ENCODE data around the gene IDUA.
"Not testable (repeated sequence)": the region's sequence is repeated elsewhere in the genome, so short reads cannot be mapped to it uniquely, and the experiment has no call there.

IDUA gene

DNA sequence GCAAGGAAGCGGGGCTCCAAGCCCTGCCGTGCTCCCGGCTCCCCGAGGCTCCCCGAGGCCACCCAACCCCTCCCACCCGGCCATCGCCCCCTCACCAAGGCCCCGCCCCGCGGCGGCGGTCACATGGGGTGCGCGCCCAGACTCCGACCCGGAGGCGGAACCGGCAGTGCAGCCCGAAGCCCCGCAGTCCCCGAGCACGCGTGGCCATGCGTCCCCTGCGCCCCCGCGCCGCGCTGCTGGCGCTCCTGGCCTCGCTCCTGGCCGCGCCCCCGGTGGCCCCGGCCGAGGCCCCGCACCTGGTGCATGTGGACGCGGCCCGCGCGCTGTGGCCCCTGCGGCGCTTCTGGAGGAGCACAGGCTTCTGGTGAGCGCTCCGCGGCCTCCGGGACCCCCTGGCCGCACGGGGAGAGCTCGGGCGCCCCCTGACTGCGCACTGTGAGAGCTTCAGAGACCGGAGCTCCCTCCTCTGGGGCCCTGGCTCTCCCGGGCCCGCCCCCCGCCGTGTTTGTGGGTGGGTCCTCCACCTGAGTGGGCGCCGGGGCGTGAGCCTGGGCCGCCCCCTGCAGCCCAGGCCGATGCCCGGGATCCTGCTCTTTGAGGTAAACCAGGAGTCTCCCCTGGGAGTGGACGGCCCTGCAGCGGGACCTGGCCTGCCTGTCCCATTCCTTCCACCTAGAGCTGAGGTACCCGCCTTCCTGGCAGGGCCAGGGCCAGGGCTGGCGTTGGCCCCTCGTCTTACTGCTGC is at the start of gene IDUA:
Gene IDUA, plus strand, starts transcription at position 166 of the 745 bp plus-strand sequence. Its CDS starts 41 bp downstream, at position 207.
- DNase-seq (ENCODE audit: low read depth) = peak; percentile 80

DNA sequence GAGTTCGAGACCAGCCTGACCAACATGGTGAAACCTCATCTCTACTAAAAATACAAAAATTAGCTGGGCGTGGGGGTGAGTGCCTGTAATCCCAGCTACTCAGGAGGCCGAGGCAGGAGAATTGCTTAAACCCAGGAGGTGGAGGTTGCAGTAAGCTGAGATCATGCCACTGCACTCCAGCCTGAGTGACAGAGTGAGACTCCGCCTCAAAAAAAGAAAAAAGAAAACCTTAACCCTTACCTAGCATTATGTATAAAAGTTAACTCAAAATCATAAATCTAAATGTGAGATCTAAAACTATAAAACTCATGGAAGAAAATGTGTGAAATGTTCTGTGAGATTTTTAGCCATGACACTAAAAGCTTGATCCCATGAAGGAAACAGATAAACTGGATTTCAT is 47.3 kb upstream of the IDUA start:
- not testable (repeated sequence) for DNase-seq (ENCODE audit: low read depth)

DNA sequence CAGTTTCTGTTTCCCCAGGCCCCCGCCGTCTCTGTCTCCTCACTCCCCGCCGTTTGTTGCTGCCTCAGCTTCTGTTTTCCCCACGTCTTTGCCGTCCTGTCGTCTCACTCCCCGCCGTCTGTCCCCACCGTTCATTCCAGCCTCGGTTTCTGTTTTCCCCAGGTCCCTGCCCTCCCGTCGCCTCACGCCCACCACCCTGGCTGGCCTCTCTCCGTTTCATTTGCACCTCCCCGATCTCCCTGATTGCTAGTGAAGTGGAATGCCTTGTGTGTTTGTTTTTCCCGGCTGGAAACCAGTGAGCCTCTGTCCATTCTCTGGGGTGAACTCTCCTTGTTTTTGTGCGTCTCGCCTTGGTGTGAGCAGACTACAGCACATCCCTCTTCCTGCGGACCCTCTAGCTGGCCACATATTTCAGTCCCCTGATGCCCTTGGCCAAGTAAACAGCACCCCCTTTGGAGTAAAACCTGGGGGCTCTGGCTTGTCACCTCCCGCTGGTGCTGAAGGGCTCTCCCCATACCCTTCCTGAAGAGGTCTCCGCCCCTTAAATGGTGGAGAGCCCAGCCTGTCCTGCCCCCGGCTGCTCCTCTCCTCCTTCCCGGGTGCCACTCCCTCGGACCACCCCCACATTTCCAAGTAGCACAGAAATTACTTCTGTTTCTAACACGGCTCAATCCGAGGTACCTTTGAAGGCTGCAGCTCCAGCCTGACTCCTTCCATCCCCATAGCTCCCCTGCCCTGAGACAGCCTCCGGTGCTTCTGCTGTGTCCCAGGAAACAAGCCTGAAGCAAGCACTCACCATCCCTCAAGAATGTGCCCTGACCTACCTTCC is 41.4 kb upstream of the IDUA start:
- no peak for DNase-seq (ENCODE audit: low read depth)

DNA sequence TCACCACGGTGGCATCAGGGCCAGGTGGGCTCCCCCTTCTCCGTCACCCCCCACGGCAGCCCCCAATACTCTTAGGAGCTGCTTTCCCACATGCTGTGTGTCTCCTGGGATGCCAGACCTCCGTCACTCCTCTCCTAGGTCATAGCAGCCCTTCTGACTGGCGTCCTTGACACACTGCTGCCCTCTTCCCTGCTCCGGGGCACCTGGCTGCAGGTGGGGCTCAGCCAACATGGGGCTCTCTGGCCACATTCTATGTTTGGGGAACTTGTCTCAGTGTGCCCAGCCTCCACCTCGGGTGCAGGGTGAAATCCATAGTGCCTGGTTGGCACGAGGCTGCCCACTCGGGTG is 40.8 kb upstream of the IDUA start:
- DNase-seq (ENCODE audit: low read depth) = no peak

DNA sequence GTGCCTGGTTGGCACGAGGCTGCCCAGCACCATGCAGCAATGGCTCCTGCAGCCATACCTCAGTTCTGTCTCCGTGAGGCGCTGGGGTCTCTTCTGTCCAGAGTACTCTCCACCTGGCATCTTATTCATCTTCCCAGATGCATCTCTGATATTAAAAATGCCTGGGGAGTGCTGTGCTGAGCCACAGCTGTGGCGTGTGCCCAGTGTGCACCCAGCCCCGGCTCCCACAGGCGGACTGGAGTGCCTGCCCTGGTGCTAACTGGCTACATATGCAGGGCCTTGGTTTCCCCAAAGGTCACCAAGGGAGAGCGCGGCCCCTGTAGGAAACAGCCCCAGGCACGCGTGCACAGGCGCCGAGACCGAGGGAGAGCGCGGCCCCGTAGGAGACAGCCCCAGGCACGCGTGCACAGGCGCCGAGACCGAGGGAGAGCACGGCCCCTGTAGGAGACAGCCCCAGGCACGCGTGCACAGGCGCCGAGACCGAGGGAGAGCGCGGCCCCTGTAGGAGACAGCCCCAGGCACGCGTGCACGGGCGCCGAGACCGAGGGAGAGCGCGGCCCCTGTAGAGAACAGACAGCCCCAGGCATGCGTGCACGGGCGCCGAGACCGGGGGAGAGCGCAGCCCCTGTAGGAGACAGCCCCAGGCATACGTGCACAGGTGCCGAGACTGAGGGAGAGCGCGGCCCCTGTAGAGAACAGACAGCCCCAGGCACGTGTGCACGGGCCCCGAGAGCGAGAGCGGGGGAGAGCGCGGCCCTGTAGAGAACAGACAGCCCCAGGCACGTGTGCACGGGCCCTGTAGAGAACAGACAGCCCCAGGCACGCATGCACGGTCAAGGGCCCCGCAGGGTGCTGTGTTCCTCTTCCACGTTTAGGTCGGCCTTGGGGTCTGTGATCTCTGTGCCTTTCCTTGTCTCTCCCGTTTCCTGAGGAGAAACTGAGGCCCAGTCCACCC is 40.0 kb upstream of the IDUA start:
- no peak for DNase-seq (ENCODE audit: low read depth)

DNA sequence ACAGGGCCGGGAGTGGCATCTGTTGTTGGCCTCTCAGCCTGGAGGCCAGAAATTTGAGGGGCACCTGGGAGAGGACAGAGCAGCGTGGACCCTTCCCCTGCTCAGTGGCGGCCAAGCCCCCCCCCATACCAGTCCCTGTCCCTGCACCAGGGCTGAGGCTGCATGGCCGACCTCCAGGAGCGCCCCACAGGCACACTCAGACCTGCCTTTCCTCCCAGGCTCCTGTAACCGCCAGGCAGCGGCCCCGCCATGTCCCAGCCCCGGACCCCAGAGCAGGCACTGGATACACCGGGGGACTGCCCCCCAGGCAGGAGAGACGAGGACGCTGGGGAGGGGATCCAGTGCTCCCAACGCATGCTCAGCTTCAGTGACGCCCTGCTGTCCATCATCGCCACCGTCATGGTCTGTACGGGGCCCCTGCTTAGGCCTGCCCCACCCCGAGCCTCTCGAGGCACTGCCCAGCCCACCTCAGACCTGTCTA is 39.3 kb upstream of the IDUA start:
- no peak for DNase-seq (ENCODE audit: low read depth)

DNA sequence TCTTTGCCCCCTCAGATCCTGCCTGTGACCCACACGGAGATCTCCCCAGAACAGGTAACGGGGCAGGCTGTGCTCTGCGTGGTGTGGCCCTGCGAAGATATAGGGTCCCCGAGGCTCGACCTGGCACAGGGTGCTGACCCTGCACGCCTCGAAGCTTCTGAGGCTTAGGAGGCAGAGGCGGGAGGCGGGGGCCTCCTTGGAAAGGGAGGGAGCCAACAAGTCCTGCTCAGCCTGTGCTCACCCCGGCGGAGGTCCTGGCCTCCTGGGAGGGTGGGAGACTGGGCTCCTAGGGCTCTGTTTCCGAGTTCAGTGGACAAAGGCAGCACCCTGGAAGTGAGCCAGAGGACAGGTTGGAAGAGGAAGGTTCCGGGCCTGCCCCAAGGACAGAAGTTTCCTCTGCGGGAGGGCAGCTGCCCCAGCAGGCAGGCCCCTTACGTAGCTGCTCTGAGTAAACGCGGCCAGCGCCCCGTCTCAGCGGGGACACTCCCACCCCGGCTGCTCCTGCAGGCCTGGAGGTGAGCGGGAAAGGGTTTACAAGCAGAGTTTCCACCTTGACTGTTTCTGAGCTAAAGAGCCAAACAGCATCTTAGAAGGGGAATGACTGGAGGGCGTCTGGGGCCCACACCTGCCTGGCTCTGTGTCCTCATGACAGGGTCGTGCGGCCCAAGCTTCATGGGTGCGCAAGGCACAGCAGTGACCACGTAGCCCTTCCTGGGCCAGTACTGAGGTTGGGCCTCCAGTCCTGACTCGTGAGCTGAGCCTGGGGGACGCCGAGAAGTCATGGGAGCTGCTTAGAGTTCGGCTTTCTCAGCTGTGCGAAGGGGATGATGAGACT is 38.5 kb upstream of the IDUA start:
- no peak for DNase-seq (ENCODE audit: low read depth)

DNA sequence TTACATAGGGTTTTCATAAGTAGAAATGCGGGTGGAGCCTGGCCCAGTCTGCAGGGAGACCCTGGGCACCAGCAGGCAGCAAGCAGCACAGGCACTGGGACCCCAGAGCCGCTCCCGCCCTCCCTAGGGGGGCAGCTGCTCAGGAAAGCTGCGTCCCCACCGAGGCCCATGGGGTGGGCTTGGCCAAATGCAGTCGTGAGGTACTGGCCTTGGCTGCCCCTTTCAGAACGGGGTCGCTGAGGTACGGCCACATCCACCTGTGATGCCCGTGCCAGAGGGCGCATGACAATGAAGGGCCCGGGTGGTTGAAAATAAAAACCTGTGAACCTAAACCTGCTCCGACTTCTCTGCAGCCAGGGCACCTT is 37.9 kb upstream of the IDUA start:
- no peak for DNase-seq (ENCODE audit: low read depth)

DNA sequence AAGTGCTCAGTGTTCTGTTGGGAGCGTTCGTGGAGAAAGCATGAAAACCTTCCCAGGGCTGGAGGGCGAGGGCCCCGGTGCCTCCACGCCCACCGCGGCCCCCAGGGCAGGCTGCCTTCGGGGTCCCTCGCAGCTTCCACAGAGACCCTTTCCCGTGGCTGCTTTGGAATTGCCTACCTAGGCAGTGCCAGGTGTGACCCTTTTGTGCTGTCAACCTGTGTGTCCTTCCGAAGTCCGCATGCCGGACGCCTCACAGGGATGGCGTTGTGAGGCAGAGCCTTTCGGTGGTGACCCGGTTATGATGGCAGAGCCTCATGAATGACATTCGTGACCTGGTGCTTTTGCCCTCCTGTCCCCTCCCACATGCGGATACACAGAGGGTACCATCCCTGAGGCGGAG is 37.2 kb upstream of the IDUA start:
- no peak for DNase-seq (ENCODE audit: low read depth)

DNA sequence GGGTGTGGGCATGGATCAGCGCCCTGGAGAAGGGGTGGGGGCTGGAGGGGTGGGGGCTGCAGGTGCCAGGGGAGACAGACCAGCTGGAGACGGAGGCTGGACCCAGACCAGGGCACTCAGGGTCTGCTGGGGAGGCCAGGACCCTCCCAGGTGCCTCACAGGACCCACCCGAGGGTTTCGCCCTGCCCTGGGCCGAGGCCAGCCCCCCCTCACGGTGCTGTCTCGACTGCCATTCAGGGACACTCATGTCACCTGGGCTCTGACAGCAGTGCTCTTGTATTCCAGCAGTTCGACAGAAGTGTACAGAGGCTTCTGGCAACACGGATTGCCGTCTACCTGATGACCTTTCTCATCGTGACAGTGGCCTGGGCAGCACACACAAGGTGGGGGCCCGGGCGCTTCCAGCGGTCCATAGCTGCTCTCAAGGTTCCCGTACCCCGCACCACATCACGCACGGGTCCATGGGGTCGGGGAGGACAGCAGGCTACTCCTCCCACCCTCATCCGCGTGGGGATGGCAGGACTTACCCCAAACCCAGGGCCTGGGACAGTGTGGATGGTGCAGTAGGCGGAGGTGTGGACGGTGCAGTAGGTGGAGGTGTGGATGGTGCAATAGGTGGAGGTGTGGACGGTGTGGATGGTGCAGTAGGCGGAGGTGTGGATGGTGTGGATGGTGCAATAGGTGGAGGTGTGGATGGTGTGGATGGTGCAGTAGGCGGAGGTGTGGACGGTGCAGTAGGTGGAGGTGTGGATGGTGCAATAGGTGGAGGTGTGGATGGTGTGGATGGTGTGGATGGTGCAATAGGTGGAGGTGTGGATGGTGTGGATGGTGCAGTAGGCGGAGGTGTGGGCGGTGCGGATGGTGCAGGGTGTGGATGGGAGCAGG is 36.5 kb upstream of the IDUA start:
- no peak for DNase-seq (ENCODE audit: low read depth)

DNA sequence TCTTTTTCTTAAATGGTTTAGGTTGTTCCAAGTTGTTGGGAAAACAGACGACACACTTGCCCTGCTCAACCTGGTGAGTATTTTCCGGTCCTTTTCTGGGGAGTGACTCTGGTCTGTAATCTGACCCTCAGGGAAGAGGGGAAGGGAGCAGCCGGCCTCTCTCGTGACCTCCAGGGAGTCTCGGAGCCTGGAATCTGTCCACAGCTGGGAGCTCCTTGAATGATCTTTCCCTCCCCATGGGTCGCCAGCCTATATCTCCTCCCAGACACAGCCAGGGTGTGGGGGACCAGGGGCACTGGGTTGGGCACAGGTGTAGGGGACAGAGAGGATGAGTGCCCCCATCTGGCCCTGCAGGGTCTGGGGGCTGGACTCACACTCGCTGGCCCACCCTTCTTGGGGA is 35.7 kb upstream of the IDUA start:
- no peak for DNase-seq (ENCODE audit: low read depth)

DNA sequence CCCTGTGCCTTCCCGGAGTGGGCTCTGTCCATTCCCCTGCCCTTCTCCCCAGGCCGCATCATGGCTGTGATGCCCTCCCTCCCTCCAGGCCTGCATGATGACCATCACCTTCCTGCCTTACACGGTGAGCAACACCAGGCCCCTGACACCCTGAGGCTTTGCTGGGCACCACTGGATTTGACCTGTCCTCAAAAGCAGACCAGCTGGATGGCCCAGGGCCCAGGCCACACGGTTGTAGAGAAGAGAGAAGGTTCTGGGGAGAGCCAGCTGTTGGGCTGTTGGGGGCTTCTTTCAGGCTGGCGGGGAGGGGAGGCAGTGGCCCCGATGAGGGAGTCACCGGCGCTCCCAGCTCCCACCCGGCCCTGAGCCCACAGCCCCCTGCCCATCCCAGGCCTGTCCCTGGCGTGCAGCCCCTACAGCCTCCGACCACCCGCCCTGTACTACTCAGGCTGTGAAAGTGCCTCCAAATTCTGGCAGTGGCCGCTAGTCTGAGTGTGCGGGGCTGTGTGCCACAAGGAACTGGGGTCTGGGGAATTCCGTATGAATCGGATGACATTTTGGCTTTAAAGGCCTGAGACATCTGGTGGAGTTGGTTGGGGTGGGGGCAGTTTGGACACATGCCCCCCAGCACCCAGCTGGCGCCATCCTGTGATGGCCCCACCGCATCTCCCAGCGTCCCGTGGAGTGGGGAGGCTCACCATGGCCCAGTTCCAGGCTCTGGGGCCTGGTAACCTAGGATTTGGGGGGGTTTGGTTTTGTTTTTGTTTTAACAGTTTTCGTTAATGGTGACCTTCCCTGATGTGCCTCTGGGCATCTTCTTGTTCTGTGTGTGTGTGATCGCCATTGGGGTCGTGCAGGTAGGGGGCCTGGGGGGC is 35.0 kb upstream of the IDUA start:
- DNase-seq (ENCODE audit: low read depth) = no peak

DNA sequence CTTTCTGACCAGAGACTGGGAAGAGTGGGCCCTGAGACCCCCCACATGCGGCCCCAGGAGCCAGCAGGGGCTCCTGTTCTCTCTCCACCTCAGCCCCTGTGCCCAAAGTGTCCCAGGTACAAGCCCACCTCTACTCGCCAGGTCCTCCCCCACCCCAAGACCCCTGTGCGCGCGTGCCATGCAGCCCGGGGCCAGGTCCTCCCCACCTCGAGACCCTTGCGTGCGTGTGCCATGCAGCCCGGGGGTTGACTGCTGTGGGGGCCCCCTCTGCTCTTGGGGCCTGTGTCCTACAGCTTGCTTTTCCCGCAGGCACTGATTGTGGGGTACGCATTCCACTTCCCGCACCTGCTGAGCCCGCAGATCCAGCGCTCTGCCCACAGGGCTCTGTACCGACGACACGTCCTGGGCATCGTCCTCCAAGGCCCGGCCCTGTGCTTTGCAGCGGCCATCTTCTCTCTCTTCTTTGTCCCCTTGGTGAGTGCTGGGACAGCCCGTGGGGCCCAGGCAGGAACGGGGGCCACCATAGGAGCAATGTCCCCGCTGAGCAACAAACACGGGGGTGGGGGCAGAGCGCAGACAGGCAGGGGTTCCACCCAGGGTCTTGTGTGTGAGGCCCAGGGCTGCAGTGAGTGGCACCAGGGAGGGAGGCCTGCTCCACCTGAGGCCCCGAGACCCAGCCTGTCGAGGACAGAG is 33.8 kb upstream of the IDUA start:
- no peak for DNase-seq (ENCODE audit: low read depth)

DNA sequence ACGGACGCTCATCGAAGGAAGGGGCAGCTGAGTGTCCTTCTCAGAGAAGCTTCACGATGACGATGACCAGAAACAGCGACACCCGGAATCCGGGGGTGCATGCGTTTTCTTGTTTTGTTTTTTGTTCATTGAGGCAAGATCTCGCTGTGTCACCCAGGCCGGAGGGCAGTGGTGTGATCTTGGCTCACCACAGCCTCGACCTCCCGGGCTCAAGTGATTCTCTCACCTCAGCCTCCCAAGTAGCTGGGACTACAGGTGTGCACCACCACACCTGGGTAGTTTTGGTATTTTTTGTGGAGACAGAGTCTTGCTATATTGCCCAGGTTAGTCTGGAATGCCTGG is 33.3 kb upstream of the IDUA start:
- no peak for DNase-seq (ENCODE audit: low read depth)

DNA sequence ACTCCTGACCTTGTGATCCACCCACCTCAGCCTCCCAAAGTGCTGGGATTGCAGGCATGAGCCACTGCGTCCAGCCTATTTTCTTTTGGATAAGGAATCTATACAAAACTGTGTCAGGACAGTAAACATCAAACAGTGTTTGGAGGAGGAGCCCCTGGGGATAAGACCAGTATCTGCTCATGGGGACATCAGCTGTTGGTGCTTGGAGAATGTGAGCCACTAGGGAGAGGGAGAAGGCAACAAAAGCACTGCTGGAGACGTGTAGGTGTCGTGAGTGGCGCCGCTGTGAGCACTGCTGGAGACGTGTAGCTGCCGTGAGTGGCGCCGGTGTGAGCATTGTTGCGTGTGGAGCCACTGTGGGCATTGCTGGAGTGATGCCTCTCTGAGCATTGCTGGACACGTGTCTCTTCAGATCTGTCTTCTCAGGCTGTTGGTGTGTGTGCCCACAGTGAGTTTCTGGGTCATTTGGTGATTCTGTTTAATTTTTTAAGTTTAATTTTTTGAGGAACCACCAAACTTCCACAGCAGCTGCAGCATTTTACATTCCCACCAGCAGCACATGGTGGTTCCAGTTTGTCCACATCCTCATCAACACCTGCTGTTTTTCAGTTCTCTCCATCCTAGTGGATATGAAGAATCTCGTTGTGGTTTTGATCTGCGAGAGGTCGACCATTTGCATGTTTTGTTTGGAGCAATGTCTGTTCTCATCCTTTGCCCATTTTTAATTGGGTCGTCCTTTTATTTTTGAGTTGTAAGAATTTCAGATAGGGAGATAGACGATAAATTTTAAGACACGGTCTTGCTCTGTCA is 32.4 kb upstream of the IDUA start:
- DNase-seq (ENCODE audit: low read depth) = no peak

DNA sequence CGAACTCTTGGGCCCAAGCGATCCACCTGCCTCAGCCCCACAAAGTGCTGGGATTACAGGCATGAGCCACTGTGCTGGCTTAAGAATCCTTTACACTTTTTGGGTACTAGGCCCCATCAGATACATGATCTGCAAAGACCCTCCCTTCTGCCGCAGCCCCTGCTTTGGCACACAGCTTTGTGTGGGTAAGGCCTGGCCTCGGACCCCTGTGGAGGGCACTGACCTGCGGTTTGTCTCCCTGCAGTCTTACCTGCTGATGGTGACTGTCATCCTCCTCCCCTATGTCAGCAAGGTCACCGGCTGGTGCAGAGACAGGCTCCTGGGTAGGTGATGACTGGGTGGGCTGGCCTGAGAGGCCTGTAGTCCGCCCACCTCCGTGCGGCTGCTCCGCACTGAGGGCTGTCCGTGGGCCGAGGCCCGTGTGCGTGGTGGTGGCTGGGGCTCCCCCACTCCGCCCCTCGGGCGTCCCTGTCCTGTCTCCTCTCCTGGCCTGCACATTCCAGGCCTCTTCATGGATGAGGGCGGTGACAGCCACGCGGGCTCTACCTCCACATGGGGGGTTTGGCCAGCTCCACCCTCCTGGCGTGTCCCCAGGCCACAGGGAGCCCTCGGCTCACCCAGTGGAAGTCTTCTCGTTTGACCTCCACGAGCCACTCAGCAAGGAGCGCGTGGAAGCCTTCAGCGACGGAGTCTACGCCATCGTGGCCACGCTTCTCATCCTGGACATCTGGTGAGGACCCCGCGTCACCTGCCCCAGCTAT is 31.5 kb upstream of the IDUA start:
- DNase-seq (ENCODE audit: low read depth) = no peak

DNA sequence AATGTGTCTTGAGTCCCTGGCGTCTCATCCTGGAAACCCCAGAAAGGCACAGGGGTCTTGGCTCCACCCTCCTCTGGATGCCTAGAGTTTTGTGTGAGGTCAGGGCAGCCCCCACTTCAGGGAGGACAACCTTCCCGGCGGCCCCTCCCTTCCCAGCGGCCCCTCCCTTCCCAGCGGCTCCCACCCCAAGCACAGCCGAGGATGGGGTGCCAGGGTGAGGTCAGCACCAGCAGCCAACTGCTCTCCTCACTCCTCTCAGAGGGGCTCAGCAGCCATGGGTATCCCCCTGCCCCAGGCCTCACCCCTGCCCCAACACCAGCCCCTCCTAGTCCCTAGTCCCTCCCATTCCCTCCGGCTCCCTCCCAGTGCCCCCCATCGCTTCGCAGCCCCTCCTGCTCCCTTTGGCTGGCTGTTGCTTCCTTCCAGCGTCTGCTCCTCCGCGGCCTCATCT is 30.9 kb upstream of the IDUA start:
- no peak for DNase-seq (ENCODE audit: low read depth)
